HepG2 (cell line): ENCODE measurements around the gene PDE4D.

Experiments
- ATF4 ChIP-seq, 2 experiments: fragments of 450-650 bp in 1 of 2; sonication (generic) in 1 of 2; formaldehyde crosslinking; IDR thresholded peaks; 2 replicates each; pipeline versions ENCODE4 v1.5.0 to v1.8.0; 2020 to 2022; ENCODE audit warnings: mild to moderate bottlenecking in 1 of 2, missing genetic modification reagents in 1 of 2
- BRF2 ChIP-seq: sonication (generic); formaldehyde crosslinking; IDR thresholded peaks from 2 replicates; pipeline ENCODE4 v1.8.1; 2022; ENCODE audit warnings: mild to moderate bottlenecking, missing genetic modification reagents
- CTCF ChIP-seq: sonication (generic); formaldehyde crosslinking; IDR thresholded peaks from 2 replicates; pipeline ENCODE4 v1.5.0; 2020; ENCODE audit warnings: mild to moderate bottlenecking, missing genetic modification reagents, moderate library complexity
- KLF11 ChIP-seq: IDR thresholded peaks from 2 replicates; pipeline ENCODE4 v1.6.1; 2016; ENCODE audit warnings: missing compliant biosample characterization
- MAZ ChIP-seq, 2 experiments: sonication (generic) in 1 of 2; formaldehyde crosslinking in 1 of 2; IDR thresholded peaks; 2 replicates each; pipeline versions ENCODE4 v1.5.0 to v1.6.1; 2012 to 2020; ENCODE audit warnings: low read depth in 2 of 2, mild to moderate bottlenecking in 2 of 2, borderline replicate concordance in 1 of 2, improper control_type of control experiment in 1 of 2, low read length in 1 of 2, missing genetic modification reagents in 1 of 2, moderate library complexity in 1 of 2
- NR2F1 ChIP-seq, 2 experiments: fragments of 450-650 bp in 1 of 2; formaldehyde crosslinking in 1 of 2; IDR thresholded peaks; 2 replicates each; pipeline versions ENCODE4 v1.5.0 to v1.6.1; 2016 to 2020; ENCODE audit warnings: mild to moderate bottlenecking in 1 of 2, missing compliant biosample characterization in 1 of 2, missing genetic modification reagents in 1 of 2, moderate library complexity in 1 of 2
- PLSCR1 ChIP-seq: sonication (generic); formaldehyde crosslinking; IDR thresholded peaks from 2 replicates; pipeline ENCODE4 v1.5.0; 2020; ENCODE audit warnings: missing genetic modification reagents, mild to moderate bottlenecking, borderline replicate concordance
- SOX6 ChIP-seq, 2 experiments: fragments of 450-650 bp in 1 of 2; sonication (generic) in 1 of 2; formaldehyde crosslinking in 1 of 2; IDR thresholded peaks; 2 replicates each; pipeline versions ENCODE4 v1.4.0 to v1.6.1; 2017 to 2020; ENCODE audit warnings: antibody characterized with exemption in 1 of 2, mild to moderate bottlenecking in 1 of 2, missing genetic modification reagents in 1 of 2
- SRSF1 ChIP-seq: fragments of 200-400 bp; formaldehyde crosslinking; optimal IDR thresholded peaks from 2 replicates; pipeline ENCODE3; 2017; ENCODE audit warnings: mild to moderate bottlenecking, low read depth, low read length, moderate library complexity
- TCF12 ChIP-seq, 2 experiments: fragments of 450-650 bp in 1 of 2; sonication (generic) in 1 of 2; formaldehyde crosslinking in 1 of 2; IDR thresholded peaks; 2 replicates each; pipeline versions ENCODE4 v1.6.1 to v1.8.0; 2017 to 2022; ENCODE audit warnings: antibody characterized with exemption in 1 of 2, mild to moderate bottlenecking in 1 of 2, missing genetic modification reagents in 1 of 2, moderate library complexity in 1 of 2
- ZNF350 ChIP-seq: sonication (generic); formaldehyde crosslinking; IDR thresholded peaks from 2 replicates; pipeline ENCODE4 v1.4.0; 2020; ENCODE audit warnings: mild to moderate bottlenecking, low read depth, missing genetic modification reagents, borderline replicate concordance

GRCh38 chr5:59433174-59433573, 460.4 kb downstream of the PDE4D start:
- TF ChIP-seq BRF2 (CRISPR knock-in tag) = no peak
- no peak for TF ChIP-seq TCF12 (IDR thresholded peaks at IDR 0.05)
- TF ChIP-seq TCF12 (CRISPR knock-in tag; IDR thresholded peaks at IDR 0.05) = no peak
- no peak for TF ChIP-seq PLSCR1
- TF ChIP-seq CTCF (CRISPR knock-in tag) = no peak
- no peak for TF ChIP-seq SRSF1
- TF ChIP-seq ATF4 (CRISPR knock-in tag; IDR thresholded peaks at IDR 0.05) = no peak
- no peak for TF ChIP-seq KLF11 (CRISPR knock-in tag)
- no peak for TF ChIP-seq ZNF350 (CRISPR knock-in tag)
- TF ChIP-seq NR2F1 (CRISPR knock-in tag; IDR thresholded peaks at IDR 0.05) = no peak
- TF ChIP-seq MAZ (IDR thresholded peaks at IDR 0.05; ENCODE audit: borderline replicate concordance, low read depth, low read length) = no peak
- TF ChIP-seq MAZ (CRISPR knock-in tag; IDR thresholded peaks at IDR 0.05; ENCODE audit: low read depth) = no peak
- no peak for TF ChIP-seq SOX6 (IDR thresholded peaks at IDR 0.05)
- no peak for TF ChIP-seq SOX6 (CRISPR knock-in tag; IDR thresholded peaks at IDR 0.05)
